Tongue (tissue), 2 donors: ENCODE results near the gene NRXN3. TPM values are rescaled to one million over a fixed set of nuclear protein-coding genes. Genes with fewer than 3 reads are reported as not detected.

ENCODE experiments used
- DNase-seq: peaks from one replicate; pipeline ENCODE4 v3.0.0-alpha.2; 2015
- total RNA-seq: library from RNA; depleted of rRNA; stranded (reverse); fragments of >200 nt; gene quantifications from one replicate; pipeline ENCODE4 v1.2.3, GENCODE V29; 2014

Gene NRXN3
- total RNA-seq, 1 donor from 2014 or later = 2.9 TPM

- DNase-seq = no peak
These were observed 1312.7 kb downstream of the NRXN3 start for GRCh38 chr14:79482825-79483224.

GRCh38 chr14:79483477-79484388 is 1313.6 kb downstream of the NRXN3 start:
- no peak for DNase-seq

- no peak for DNase-seq
These were observed 1317.5 kb downstream of the NRXN3 start for GRCh38 chr14:79487632-79488031.

GRCh38 chr14:79491161-79491560 is 1321.0 kb downstream of the NRXN3 start:
- no peak for DNase-seq

GRCh38 chr14:79493081-79493645 is 1323.0 kb downstream of the NRXN3 start:
- no peak for DNase-seq

GRCh38 chr14:79496701-79497100 is 1326.5 kb downstream of the NRXN3 start:
- peak; percentile 26 for DNase-seq

- no peak for DNase-seq
These were observed 1330.3 kb downstream of the NRXN3 start for GRCh38 chr14:79500489-79500888.

- no peak for DNase-seq
These were observed 1332.1 kb downstream of the NRXN3 start for GRCh38 chr14:79502136-79502750.

- no peak for DNase-seq
These were observed 1332.6 kb downstream of the NRXN3 start for GRCh38 chr14:79502751-79503148.

GRCh38 chr14:79510659-79511058 is 1340.5 kb downstream of the NRXN3 start:
- peak; percentile 24 for DNase-seq

- peak; percentile 39 for DNase-seq
These were observed 1341.0 kb downstream of the NRXN3 start for GRCh38 chr14:79511146-79511545.

GRCh38 chr14:79513446-79513845 is 1343.3 kb downstream of the NRXN3 start:
- DNase-seq = no peak

- DNase-seq = no peak
These were observed 1344.5 kb downstream of the NRXN3 start for GRCh38 chr14:79514700-79515099.

- DNase-seq = no peak
These were observed 1345.0 kb downstream of the NRXN3 start for GRCh38 chr14:79515158-79515557.

- no peak for DNase-seq
These were observed 1345.8 kb downstream of the NRXN3 start for GRCh38 chr14:79516009-79516408.

GRCh38 chr14:79525416-79525815 is 1355.2 kb downstream of the NRXN3 start:
- DNase-seq = no peak

- no peak for DNase-seq
These were observed 1358.7 kb downstream of the NRXN3 start for GRCh38 chr14:79528828-79529416.

- no peak for DNase-seq
These were observed 1360.4 kb downstream of the NRXN3 start for GRCh38 chr14:79530555-79530954.

GRCh38 chr14:79534703-79535353 is 1364.7 kb downstream of the NRXN3 start:
- DNase-seq = no peak

- peak; percentile 44 for DNase-seq
These were observed 1370.2 kb downstream of the NRXN3 start for GRCh38 chr14:79540394-79540793.

- DNase-seq = no peak
These were observed 1371.9 kb downstream of the NRXN3 start for GRCh38 chr14:79542121-79542520.

- no peak for DNase-seq
These were observed 1373.2 kb downstream of the NRXN3 start for GRCh38 chr14:79543348-79543747.
